ENCODE data around the gene DNAJB12. TPM values are rescaled to one million over a fixed set of nuclear protein-coding genes. Genes with fewer than 3 reads are reported as not detected.
"Not testable (repeated sequence)": the region's sequence is repeated elsewhere in the genome, so short reads cannot be mapped to it uniquely, and the experiment has no call there.

DNAJB12 gene
- total RNA-seq, 1 donor from 2014 or later, result 38.0 TPM

DNA sequence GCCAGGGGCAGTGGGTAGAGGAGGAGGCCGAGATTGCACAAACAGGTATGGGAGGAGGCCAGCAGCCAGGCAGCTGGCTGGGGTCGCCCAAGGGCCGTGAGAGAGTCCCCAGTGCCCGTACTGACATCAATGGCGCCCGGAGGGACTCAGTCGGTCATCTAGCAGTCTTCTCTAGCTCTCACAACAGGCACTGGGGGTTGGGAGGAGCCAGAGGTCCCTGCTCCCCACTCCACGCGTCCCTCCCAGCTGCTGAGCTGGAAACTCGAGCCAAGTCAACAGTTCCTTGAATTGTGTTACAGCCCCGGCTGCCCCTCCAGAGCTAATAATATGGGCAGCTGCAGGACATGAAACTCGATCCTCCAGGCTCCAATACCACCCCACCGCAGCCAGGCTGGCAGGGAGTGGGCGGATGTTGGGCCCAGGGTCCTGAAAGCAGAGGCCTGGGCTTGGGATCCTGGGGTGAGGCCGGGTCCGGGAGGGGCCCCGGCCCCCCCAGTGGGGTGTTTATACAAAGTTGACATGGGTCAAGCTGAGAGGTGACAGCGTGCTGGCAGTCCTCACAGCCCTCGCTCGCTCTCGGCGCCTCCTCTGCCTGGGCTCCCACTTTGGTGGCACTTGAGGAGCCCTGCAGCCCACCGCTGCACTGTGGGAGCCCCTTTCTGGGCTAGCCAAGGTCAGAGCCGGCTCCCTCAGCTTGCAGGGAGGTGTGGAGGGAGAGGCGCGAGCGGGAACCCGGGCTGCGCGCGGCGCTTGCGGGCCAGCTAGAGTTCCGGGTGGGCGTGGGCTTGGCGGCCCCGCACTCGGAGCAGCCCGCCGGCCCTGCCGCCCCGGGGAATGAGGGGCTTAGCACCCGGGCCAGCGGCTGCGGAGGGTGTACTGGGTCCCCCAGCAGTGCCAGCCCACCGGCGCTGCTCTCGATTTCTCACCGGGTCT lies 29.2 kb downstream of the DNAJB12 start:
- not testable (repeated sequence) for DNase-seq (ENCODE audit: low spot score); H3K36me3 Mint-ChIP-seq (ENCODE audit: low read depth); H3K9me3 Mint-ChIP-seq; H3K27me3 Mint-ChIP-seq (ENCODE audit: insufficient read depth); H3K4me3 Mint-ChIP-seq; H3K27ac Mint-ChIP-seq
- H3K4me1 Mint-ChIP-seq (ENCODE audit: low read depth), result peaks cover 63% of the 10 kb centered on the region
- intact Hi-C loops (cut with micrococcal nuclease), result loop anchor here (1.0 kb wide), 1 partner anchor 20 kb away; no protein-coding TSS in a partner anchor

DNA sequence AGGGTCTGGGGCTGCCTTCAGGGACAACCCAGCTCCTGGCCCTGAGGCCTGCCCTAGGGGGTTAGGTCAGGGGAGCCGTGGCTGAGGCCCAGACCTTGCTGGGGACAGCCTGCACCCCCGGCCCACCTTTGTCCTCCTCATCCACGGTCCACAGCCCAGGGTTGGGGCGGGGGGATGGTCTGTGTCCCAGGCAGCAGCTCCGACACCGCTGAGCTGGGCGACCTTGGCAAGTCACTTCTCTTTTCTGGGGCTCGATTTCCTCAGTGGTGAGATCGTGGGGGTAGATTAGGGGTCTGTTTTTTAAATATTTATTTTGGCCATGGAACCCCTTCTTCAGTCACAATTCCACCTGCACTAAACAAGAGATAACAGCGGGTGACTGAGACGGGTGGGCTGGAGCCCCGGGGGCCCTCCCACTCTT lies 30.9 kb downstream of the DNAJB12 start:
- Mint-ChIP-seq H3K27ac (no peak overlapping the region), H3K4me1 (ENCODE audit: low read depth) (peaks cover 62% of the 10 kb centered on the region), H3K9me3 (no peaks in the 10 kb centered on the region), H3K27me3 (ENCODE audit: insufficient read depth) (no peaks in the 10 kb centered on the region), H3K36me3 (ENCODE audit: low read depth) (peaks cover 6% of the 10 kb centered on the region), H3K4me3 (no peak overlapping the region)
- intact Hi-C loops (cut with micrococcal nuclease), result no loop called here
- DNase-seq (ENCODE audit: low spot score), result no peak

DNA sequence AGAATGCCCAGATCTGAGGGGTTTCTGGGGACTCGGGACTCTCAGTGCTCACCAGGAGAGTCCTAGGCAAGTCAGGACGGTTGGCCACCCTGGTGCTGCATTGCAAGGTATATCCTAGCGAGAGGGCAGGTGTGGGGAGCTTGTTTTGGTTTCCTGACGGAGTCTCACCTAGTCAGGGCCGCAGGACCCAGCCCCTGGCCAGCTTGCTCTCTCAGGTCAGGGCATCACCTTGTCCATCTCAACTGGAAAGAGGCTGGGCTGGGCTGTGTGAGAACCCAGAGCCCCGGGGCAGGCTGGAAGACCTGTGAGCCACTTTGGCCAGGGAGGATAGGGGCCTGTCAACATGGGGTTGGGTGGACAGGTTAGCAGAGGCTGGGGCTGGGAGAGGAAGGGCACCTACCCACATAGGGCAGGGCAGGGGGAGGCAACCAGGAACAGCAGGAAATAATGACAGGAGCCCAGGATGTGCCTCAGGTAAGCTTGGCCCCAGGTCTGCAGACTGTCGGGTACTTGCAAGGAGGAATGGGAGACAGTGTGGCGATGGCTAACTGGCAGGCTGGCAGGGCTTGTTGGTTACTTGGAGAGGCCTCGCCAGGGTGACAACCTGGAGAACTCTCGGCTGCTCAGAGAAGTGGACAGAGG lies 31.5 kb downstream of the DNAJB12 start:
- H3K9me3 Mint-ChIP-seq, result no peaks in the 10 kb centered on the region
- peaks cover 62% of the 10 kb centered on the region for H3K4me1 Mint-ChIP-seq (ENCODE audit: low read depth)
- H3K27ac Mint-ChIP-seq, result peak overlapping the region; percentile 98
- DNase-seq (ENCODE audit: low spot score), result no peak
- H3K27me3 Mint-ChIP-seq (ENCODE audit: insufficient read depth), result no peaks in the 10 kb centered on the region
- intact Hi-C loops (cut with micrococcal nuclease), result no loop called here
- H3K36me3 Mint-ChIP-seq (ENCODE audit: low read depth), result peaks cover 6% of the 10 kb centered on the region
- peak overlapping the region; percentile 22 for H3K4me3 Mint-ChIP-seq

DNA sequence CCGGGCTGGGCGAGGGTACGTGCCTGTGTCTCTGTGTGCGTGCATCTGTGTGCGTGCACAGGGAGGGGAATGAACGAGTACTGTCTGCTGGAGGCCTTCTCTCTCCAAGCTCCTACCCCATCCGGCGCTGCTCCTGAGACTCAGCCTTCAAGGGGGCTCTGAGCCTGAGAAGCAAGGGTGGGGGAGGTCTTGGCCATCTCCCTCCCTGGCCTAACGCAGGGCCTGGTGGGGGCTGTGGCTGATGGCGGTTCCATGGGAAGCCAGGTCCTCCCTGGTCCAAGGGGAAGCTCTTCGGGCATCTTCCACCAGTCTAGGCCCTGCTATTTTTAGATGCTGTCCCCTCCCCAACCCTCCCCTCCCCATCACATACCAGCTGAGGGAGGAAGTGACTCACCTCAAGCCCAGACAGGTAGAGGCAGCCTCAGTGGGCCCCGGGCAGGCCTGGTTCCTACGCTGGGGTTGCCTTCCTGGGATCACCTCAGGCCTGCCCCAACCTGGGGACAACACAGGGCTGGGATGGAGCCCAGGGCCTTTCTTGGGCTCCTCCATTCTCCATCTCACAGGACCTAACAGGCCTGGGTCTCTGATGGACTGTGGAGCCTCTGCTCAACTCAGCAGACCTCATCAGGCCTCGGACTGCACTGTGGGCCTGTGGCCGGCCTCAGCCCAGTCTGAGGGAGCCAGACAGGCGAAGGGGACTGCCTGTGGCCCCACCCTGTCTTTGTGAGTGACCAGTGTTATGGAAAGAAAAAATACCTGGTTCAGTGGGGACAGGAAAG lies 32.2 kb downstream of the DNAJB12 start:
- Mint-ChIP-seq H3K27ac (peak overlapping the region; percentile 98), H3K9me3 (no peaks in the 10 kb centered on the region), H3K36me3 (ENCODE audit: low read depth) (peaks cover 6% of the 10 kb centered on the region), H3K27me3 (ENCODE audit: insufficient read depth) (no peaks in the 10 kb centered on the region), H3K4me3 (peak overlapping the region; percentile 72), H3K4me1 (ENCODE audit: low read depth) (peaks cover 59% of the 10 kb centered on the region)
- intact Hi-C loops (cut with micrococcal nuclease), result no loop called here
- no peak for DNase-seq (ENCODE audit: low spot score)

DNA sequence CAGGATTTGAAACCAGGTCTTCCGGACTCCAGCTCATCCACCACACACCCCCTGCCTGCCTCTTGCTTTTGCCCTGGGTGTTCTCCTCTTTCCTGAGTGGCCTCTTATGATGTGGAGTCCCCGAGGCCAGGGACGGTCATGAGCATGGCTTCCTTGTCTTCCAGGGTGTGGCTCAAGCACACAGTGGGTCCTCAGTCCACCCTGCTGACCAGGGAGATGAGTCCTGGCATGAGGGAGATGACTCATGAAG lies 32.8 kb downstream of the DNAJB12 start:
- intact Hi-C loops (cut with micrococcal nuclease), result no loop called here
- Mint-ChIP-seq H3K27ac (peak overlapping the region; percentile 98), H3K4me3 (peak overlapping the region; percentile 72)

DNA sequence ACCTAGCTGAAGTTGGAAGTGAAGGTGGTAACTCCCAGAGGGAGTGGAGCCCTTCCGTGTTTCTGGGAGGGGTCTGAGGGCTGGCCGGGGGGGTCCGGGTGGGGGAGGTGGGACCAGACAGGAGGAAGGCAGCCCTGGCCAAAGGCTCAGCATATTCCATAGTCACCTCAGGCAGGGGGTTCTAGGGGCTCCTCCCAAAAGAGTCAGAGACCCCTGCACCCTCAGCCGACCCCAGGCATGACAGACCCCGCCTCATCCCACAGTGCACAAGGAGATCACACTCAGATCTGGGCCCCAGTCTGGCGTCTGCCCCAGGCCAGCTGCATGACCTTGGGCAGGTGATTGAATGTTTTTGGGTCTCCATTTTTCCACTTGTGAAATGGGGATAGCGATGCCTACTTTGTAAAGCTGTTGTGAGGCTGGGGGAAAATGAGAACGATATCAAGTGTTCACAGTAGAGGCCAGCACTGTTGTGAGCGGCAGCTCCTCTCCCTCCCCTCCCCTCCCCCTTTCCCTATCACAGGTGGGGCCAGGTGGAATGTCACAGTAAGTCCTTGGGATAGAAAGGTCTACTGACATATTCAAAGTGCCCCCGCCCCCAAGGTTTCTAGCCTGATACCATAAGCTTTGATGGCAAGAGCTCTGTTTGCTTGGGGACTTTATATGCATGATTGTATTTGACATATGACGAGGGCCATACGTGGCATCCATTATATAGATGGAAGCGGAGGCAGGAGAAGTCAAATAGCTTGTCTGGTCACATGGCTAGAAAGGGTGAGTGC lies 33.3 kb downstream of the DNAJB12 start:
- intact Hi-C loops (cut with micrococcal nuclease), result no loop called here
- Mint-ChIP-seq H3K27ac (peak overlapping the region; percentile 98), H3K27me3 (ENCODE audit: insufficient read depth) (no peaks in the 10 kb centered on the region), H3K4me3 (peak overlapping the region; percentile 72), H3K9me3 (no peaks in the 10 kb centered on the region), H3K36me3 (ENCODE audit: low read depth) (peaks cover under 1% of the 10 kb centered on the region), H3K4me1 (ENCODE audit: low read depth) (peaks cover 59% of the 10 kb centered on the region)
- DNase-seq (ENCODE audit: low spot score), result no peak

More for the DNA sequence above, 32.8 kb downstream of the DNAJB12 start:
- H3K9me3 Mint-ChIP-seq, result no peaks in the 10 kb centered on the region
- DNase-seq (ENCODE audit: low spot score), result no peak
- H3K36me3 Mint-ChIP-seq (ENCODE audit: low read depth), result peaks cover 6% of the 10 kb centered on the region
- H3K27me3 Mint-ChIP-seq (ENCODE audit: insufficient read depth), result no peaks in the 10 kb centered on the region
- H3K4me1 Mint-ChIP-seq (ENCODE audit: low read depth), result peaks cover 62% of the 10 kb centered on the region

DNA sequence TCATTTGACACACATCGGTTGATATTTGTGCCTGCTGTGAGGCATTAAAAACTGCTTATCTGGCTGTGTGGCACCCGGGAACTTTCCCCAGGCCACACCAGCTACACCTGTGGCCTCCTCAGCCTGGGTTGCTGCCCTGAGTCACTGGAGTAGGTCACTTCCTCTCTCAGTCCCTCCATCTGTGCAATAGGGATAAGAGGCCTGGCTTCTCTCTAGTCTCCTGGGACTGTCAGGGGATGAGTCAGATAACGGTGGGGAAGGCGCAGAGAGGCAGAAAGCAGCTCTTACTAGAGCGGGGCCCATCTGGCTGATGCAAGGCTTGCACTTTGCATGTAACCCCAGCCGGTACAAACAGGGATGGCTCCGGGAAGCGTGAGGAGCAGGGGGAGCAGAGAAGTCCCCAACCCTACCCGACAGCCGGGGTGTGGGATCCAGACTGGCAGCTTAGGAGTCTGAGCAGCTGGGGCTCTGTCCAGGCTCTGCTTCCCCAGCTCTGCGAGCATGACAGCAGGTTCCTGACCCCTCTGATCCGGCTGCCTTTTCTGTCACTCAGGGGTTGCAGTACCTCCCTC lies 34.0 kb downstream of the DNAJB12 start:
- H3K9me3 Mint-ChIP-seq, result no peaks in the 10 kb centered on the region
- no peaks in the 10 kb centered on the region for H3K36me3 Mint-ChIP-seq (ENCODE audit: low read depth)
- no peak for DNase-seq (ENCODE audit: low spot score)
- peak overlapping the region; percentile 83 for H3K4me3 Mint-ChIP-seq
- intact Hi-C loops (cut with micrococcal nuclease), result loop anchor here (1.0 kb wide), 6 partner anchors 8 to 59 kb away; no protein-coding TSS in a partner anchor
- H3K27ac Mint-ChIP-seq, result peak overlapping the region; percentile 98
- H3K4me1 Mint-ChIP-seq (ENCODE audit: low read depth), result peaks cover 63% of the 10 kb centered on the region
- no peaks in the 10 kb centered on the region for H3K27me3 Mint-ChIP-seq (ENCODE audit: insufficient read depth)

DNA sequence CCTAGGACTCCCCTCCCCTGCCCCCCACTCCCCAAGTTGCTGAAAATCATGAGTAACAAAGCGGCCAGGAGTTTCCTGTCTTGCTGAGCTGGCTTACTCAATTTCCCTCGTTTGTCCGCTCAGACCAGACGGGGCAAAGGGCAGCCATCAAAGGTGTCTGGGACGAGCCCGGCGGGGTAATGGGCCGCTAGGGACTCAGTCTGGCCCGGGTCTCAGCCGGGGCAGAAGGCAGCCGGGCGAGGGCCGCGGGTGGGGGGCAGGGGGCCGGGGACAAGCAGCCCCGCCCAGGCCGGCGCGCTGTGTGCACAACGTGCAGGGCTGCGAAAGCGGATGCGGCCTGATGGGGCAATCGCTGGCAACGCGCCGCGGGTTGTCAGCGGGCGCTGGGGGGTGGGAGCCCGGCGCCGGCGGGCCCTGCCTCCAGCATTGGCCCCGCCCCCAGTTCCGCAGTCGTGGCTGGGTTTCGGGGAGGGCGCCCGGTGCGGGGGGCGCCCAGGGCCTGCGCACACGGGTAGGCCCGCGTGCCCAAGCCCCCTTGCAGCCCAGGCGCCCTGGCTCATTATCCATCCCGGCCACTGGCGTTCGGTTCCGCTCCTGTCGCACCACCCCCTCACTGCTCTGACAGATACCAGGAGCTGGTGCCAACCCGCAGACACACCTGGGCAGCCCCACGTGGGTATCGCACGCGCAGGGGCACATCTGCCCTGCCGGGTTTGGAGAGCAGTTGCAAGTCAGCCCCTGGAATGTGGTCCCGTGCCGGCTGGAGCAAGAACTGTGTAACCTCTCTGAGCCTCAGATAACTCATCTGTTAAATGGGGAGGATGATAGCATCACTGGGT lies 35.1 kb downstream of the DNAJB12 start:
- intact Hi-C loops (cut with micrococcal nuclease), result loop anchor here (1.0 kb wide), 6 partner anchors 9 to 58 kb away; no protein-coding TSS in a partner anchor
- no peaks in the 10 kb centered on the region for H3K9me3 Mint-ChIP-seq
- peak; percentile 84 for DNase-seq (ENCODE audit: low spot score)

DNA sequence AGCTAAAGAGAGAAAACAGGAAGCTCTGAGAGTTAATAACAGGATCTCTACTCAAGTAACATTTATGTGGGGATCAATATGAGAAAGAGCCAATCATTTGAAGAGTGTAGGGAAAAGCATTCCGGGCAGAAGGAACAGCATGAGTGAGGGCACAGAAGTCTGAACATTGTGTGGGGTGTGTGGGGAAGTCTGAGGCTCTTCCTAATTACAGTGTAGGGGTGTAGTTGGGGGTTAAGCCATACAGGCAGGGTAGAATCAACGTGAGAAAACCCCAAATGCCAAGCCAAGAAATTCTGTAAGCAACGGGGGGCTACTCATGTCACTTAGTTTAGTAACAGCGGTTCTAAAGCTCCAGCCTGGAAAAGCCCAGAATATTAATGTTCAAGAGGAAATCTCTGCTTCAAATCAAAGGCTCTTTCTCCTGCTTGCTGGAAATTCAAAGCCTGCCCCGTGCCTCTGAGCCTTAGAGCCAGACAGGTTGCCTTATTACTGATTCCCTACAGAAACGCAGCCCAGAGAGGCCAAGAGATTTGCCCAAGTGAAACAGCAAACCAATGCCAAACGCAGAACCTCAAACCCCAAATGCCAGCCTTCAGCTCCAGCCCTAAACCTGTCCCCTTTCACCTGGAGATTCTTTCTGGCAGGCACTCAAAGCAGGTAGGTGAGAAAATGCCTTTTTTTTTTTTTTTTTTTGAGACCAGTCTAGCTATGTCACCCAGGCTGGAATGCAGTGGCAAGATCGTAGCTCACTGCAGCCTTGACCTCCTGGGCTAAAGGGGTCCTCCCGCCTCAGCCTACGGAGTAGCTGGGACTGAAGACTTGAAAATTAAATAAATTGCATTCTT lies 36.1 kb downstream of the DNAJB12 start:
- Mint-ChIP-seq H3K9me3 (no peaks in the 10 kb centered on the region), H3K4me1 (ENCODE audit: low read depth) (peaks cover 70% of the 10 kb centered on the region), H3K36me3 (ENCODE audit: low read depth) (no peaks in the 10 kb centered on the region), H3K27me3 (ENCODE audit: insufficient read depth) (no peaks in the 10 kb centered on the region), H3K4me3 (peak overlapping the region; percentile 80), H3K27ac (peak overlapping the region; percentile 72)
- DNase-seq (ENCODE audit: low spot score), result no peak
- intact Hi-C loops (cut with micrococcal nuclease), result no loop called here

More for the DNA sequence above, 35.1 kb downstream of the DNAJB12 start:
- Mint-ChIP-seq H3K4me3 (peak overlapping the region; percentile 80), H3K36me3 (ENCODE audit: low read depth) (no peaks in the 10 kb centered on the region), H3K27me3 (ENCODE audit: insufficient read depth) (no peaks in the 10 kb centered on the region), H3K27ac (peak overlapping the region; percentile 98), H3K4me1 (ENCODE audit: low read depth) (peaks cover 70% of the 10 kb centered on the region)

DNA sequence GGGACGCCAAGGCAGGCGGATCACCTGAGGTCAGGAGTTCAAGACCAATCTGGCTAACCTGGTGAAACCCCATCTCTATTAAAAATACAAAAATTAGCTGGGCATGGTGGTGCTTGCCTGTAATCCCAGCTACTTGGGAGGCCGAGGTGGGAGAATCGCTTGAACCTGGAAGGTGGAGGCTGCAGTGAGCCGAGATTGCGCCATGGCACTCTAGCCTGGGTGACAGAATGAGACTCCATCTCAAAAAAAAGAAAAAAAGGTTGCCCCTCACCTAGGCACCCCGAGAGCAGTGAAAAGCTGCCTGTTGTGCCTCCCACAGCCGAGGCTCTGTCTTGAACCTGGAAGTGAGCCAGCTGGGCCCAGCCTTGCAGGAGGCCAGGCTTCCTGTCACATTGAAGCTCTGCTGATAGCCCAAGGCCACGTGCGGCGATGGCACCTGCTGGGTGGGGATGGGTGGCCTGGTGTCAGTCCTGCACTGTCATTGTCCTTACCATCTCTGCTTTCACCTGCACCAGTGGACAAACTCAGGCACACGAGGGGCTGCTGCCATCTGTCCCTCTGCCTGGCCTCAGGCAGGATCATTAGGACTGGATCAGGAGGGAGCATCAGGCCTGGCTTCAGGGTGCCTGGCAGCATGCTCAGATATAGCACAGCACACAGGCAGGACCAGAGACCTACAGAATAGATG lies 37.8 kb downstream of the DNAJB12 start:
- no peak for DNase-seq (ENCODE audit: low spot score)
- H3K27me3 Mint-ChIP-seq (ENCODE audit: insufficient read depth), result no peaks in the 10 kb centered on the region
- peaks cover 55% of the 10 kb centered on the region for H3K4me1 Mint-ChIP-seq (ENCODE audit: low read depth)
- H3K36me3 Mint-ChIP-seq (ENCODE audit: low read depth), result no peaks in the 10 kb centered on the region
- peak overlapping the region; percentile 82 for H3K27ac Mint-ChIP-seq
- intact Hi-C loops (cut with micrococcal nuclease), result no loop called here
- no peaks in the 10 kb centered on the region for H3K9me3 Mint-ChIP-seq
- H3K4me3 Mint-ChIP-seq, result no peak overlapping the region
